ENCODE measurements around the gene RAMP3. TPM values are rescaled to one million over a fixed set of nuclear protein-coding genes. Genes with fewer than 3 reads are reported as not detected.

Gene RAMP3
- total RNA-seq = not detected in 2 replicates

GRCh38 chr7:45157653-45158401 lies at the start of gene RAMP3:
RAMP3 (plus strand) TSS chr7:45157791; CDS start chr7:45157829, 38 bp downstream.

GRCh38 chr7:45111298-45112223 lies 46.0 kb upstream of the RAMP3 start, which contains the start of gene TBRG4:
TBRG4 (minus strand) TSS chr7:45111697; CDS start chr7:45109237, 2,460 bp downstream.

Other genes starting within 250 kb of the RAMP3 start
- 0.14 and 0.22 TPM in 2 replicates for gene MYO1G, start 178.8 kb upstream of the RAMP3 start, total RNA-seq
- gene CCM2, start 157.6 kb upstream of the RAMP3 start, total RNA-seq = 39.2 and 86.3 TPM in 2 replicates
- gene NACAD, start 68.8 kb upstream of the RAMP3 start, total RNA-seq = 0.88 and 1.3 TPM in 2 replicates
- 51.2 and 118 TPM in 2 replicates for gene TBRG4, start 46.1 kb upstream of the RAMP3 start, total RNA-seq